NCI-H526 treated with DMSO at 0.1 percent for 48 hours (cell line): ENCODE data around the gene N4BP2.
"Not testable (repeated sequence)": the region's sequence is repeated elsewhere in the genome, so short reads cannot be mapped to it uniquely, and the experiment has no call there.

Source experiments
- DNase-seq: peaks from one replicate; lab custom pipeline; 2025; lab: John Stamatoyannopoulos, UW

N4BP2 gene

DNA sequence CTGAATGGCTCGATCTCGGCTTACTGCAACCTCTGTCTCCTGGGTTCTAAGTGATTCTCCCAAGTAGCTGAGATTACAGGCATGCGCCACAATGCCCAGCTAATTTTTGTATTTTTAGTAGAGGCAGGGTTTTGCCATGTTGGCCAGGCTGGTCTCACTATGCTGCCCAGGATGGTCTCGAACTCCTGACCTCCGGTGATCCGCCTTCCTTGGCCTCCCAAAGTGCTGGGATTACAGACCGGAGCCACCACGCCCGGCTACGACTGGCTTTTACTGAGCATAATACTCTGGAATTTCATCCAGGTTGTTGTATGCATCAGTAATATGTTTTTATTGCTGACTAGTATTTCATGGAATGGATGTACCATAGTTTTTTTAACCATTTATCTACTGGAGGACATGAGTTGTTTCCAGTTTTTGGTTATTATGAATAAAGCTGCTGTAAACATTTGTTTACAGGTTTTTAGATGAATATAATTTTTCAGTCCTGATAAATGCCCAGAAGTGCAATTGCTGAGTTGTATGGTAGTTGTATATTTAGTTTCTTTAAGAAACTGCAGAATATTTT lies 31.2 kb downstream of the N4BP2 start:
- DNase-seq, result no peak

DNA sequence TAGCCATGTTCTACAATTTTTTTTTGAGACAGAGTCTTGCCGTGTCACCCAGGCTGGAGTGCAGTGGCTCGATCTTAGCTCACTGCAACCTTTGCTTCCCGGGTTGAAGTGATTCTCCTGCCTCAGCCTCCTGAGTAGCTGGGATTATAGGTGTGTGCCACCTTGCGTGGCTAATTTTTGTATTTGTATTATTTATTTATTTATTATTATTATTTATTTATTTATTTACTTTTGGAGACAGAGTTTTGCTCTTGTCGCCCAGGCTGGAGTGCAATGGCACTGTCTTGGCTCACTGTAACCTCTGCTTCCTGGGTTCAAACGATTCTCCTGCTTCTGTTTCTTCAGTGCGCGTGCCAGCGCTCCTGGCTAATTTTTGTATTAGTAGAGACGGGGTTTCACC lies 36.8 kb downstream of the N4BP2 start:
- not testable (repeated sequence) for DNase-seq

DNA sequence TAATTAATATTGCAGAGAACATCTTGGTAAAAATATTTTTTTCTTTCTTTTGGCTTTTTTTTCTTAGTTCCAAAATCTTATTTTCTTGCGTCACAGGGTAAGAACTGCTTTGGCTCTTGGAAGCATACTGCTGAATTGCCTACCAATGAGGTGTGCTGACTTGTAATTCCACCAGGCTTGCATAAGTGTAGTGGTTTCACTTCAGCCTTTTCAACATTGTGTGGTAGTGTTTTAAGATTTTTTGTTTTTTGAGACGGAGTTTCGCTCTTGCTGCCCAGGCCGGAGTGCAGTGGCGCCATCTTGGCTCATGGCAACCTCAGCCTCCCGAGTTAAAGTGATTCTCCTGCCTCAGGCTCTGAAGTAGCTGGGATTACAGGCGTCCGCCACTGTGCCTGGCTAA lies 42.4 kb downstream of the N4BP2 start:
- no peak for DNase-seq

DNA sequence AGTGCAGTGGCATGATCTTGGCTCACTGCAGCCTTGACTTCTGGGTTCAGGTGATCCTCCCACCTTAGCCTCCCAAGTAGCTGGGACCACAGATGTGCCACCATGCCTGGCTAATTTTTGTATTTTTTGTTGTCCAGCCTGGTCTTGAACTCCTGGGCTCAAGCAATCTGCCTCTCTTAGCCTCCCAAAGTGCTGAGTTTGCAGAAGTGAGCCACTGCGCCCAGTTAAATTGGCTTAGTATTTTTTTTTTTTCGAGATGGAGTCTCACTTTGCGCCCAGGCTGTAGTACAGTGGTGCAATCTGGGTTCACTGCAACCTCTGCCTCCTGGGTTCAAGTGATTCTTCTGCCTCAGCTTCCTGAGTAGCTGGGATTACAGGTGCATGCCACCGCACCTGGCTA lies 50.5 kb downstream of the N4BP2 start:
- DNase-seq, result not testable (repeated sequence)

DNA sequence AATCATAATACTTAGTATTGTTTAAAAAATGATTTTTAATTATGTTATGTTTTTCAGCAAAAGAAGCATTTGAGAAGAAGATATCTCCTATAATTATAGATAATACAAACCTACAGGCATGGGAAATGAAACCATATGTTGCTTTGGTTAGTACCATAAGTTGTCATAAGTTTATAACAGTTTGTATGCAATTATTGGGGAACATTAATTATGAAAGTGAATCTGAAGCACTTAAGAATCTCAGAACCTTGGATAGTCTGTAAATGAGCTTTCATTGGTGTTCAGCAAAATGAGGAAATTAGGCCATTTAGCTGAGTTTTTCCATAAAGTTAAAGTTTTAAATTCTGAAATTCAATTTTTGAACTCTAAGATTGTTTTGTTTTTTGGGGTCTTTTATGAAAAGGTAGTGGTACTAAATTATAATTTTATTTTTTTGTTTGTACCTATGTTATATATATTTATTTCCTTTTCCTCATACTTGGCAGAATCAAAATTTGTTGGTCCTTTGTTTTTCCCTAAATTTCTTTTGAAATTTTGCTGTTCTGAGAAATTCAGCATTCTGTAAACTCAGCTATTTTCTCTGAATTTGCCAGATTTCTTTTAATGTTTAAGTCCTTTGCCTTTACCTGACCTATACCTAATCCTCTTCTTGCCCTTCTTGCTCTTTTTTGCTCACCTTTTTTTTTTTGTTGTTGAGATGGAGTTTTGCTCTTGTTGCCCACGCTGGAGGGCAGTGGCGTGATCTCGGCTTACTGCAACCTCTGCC lies 55.6 kb downstream of the N4BP2 start:
- DNase-seq, result no peak

DNA sequence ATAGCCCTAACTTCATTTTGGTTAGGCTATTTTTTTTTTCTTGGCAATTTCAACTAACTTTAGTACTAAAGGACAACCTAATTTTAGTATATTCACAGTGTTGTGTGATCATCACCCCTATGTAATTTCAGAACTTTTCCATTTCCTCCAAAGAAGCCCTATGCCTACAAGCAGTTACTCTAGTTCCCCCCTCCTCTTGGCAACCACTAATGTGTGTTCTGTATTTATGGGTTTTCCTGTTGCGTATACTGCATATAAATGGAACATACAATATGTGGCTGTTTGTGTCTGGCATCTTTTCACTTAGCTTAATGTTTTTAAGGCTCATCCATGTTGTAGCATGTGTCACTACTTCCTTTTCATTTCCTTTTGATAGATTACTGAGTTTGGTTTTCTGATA lies 57.6 kb downstream of the N4BP2 start:
- no peak for DNase-seq

DNA sequence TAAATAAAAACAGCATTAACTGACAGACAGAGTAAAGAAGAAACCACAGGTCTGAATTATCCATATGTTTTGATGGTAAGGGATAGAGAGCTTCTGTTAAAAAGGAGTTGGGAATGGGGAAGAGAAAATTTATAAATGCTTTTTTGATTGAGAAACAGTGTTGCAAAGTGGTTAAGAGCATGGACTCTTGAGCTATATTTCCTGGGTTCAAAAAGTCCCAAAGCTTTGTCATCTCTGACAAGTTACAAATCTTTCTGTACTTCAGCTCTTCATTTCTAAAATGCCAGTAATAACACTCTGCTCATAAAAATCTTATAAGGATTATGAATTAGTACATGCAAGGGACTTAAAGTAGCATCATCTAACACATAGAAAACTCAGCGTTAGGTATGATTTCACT lies 62.2 kb downstream of the N4BP2 start:
- DNase-seq, result no peak

DNA sequence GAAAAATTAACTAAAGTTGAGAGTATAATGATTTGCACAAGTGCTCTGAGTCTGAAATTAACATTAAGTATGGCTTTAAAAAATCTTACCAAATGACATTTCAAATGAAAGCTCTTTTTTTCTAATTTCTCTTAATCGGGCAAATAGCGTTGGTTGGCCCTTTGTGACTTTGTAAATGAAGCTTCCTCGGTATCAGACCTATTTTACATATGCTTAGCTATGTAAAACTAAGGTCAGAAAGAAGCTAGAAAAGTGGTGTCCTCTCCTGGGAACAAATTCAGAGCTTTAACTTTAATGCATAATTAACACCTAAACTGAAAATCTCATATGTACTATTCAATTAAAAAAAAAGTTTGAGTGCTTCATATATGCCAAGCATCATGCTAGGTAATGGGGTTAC lies 62.7 kb downstream of the N4BP2 start:
- no peak for DNase-seq

DNA sequence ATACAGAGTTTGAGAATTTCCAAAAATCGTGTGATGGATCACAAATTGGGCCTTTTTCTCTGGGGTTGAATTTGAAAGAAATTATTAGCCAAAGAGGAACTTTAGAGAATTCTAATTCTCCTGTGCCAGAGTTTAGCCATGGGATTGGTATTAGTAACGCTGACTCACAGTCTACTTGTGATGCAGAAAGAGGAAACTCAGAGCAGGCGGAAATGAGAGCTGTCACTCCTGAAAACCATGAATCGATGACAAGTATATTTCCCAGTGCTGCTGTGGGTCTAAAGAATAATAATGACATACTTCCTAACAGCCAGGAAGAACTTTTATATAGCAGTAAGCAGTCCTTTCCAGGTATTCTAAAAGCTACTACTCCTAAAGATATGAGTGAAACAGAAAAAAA lies 64.9 kb downstream of the N4BP2 start:
- no peak for DNase-seq

DNA sequence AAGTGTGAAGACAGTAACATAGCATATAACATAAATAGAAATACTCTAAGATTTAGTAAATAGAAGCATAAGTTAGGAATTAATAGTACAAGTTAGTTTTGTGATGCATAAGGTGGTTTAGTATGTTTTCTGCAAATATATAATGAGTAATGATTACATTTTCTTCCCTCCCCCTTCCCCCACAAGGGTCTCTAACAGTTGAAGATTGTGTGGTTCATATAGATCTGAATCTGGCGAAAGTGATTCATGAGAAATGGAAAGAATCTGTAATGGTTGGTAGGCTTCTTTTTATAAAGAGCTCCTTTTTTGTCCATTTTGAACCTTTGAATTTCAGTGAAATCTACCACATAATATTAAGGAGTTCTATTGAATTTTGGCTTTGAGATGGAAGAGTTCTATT lies 66.3 kb downstream of the N4BP2 start:
- DNase-seq, result no peak

DNA sequence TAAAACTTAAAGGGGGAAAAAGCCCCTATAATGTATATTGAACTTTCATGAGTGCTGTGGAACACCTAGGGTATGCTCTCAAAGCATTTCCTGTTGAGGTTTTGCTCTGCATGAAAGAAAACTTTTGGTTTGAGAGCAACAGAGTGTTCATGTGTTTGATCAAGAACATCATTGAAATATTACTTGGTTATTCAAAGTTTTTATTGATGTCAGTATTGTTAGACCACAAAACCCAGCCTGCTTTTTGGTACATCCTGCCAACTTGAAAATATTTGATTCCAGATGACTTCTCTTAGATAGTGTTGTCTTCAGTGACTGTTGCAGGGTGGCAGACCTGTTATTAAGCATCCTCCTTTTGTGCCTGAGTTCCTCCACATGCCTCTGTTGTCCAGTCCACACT lies 68.0 kb downstream of the N4BP2 start:
- no peak for DNase-seq

DNA sequence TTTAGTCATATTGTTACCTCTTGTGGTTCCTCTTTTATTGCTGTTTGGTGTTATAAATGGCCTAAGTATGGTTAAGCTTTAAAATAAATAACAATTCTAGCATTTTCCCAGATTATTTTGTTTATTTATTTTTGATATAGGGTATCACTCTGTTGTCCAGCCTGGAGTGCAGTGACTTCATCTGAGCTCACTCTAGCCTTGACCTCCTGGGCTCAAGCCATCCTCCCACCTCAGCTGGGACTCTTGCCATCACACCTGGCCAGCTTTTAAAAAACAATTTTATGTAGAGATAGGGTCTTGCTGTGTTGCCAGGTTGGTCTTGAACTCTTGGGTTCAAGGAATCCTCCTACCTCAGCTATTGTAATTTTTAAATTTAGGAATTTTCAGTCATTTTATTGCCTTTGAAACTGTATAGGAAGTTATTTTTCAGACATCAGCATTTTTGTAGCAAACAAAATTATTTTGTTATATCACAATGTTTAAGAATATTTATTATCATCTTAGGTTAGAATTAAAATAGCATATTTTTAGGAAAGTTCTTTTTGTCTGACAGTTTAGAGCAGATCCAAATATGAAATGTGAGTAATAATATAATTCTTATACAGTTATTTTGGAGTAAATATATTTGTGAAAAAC lies 73.9 kb downstream of the N4BP2 start:
- DNase-seq, result no peak

DNA sequence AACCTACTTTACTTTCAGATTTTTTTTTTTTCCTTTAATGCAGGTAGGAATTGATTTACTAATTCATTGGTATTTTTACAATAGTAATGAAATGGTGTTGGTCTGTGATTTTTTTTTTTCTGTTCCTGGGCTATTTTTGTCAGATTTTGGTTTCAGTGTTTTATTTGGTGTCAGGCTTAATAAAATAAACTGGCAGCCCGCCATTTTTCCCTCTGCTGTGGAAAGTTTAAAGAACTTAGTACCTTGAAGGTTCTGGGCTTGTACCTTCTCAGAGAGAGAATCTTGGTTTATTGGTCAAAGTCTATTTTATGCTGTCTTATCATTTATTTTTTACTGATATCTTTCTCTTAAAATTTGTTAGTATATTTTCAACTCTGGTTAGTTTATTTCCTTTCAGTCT lies 76.2 kb downstream of the N4BP2 start:
- DNase-seq, result no peak

DNA sequence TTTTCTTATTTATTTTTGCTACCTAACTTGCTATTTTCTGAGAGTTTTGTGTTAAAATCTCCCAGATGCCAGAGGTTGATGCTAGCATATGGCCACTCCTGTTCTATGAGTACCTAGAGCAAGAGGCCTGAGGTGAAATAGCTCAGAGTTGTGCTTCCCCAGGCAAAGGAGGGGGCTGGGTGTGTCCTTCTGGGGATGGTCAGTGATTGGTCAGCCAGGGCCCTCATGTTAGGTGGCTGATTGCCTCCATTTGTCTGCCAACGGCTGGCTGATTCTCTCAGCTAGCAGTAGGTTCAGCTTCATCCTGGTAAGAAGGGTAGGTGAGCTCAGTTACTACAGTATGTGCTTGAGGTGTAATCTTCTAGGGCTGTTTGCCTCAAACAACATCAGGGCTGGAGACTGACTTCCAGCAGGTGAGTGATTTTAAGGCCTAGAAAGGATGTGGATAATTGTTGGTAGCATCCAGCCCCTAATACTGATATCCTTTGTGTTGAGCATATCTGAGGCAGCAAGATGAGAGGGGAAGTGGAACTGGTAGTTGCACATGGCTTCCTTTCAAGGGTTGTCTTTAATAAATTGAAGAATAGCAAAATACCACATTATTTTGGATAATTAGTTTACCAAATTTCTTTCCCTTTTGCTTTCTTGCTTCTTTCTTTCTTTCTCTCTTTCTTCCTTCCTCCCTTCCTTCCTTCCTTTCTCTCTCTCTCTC lies 77.7 kb downstream of the N4BP2 start:
- DNase-seq, result no peak

DNA sequence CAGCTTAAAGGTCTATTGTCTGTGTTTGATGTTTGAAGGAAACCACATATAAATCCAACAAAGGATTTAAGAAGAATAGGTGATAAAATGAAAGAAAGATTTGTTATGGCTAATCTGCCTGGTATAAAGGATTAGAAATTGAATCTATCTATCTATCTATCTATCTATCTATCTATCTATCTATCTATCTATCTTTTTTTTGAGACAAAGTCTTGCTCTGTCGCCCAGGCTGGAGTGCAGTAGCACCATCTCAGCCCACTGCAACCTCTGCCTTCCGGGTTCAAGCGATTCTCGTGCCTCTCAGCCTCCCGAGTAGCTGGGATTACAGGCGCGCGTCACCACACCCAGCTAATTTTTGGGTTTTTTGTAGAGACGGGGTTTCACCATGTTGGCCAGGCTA lies 79.6 kb downstream of the N4BP2 start:
- DNase-seq, result not testable (repeated sequence)

DNA sequence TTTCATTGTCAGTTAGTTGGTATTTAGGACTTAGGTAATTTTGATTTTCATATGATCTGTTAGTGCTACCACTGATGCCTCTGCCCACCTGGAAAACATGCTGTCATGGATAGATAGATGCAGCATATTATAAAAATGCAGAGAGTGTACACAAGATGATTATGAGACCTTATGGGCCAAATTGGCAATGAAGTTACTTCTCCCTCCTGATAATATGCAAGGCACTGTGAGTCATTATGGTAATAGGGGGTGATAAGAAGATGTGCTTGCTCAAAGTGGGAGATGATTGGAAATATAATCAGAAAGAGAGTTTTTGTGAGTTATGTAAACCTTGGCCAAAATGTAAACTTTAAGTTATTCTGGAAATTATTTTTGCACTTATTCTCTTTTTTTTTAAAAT lies 83.5 kb downstream of the N4BP2 start:
- DNase-seq, result no peak

DNA sequence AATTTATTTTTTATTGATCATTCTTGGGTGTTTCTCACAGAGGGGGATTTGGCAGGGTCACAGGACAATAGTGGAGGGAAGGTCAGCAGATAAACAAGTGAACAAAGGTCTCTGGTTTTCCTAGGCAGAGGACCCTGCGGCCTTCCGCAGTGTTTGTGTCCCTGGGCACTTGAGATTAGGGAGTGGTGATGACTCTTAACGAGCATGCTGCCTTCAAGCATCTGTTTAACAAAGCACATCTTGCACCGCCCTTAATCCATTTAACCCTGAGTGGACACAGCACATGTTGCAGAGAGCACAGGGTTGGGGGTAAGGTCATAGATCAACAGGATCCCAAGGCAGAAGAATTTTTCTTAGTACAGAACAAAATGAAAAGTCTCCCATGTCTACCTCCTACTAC lies 83.9 kb downstream of the N4BP2 start:
- DNase-seq, result not testable (repeated sequence)

DNA sequence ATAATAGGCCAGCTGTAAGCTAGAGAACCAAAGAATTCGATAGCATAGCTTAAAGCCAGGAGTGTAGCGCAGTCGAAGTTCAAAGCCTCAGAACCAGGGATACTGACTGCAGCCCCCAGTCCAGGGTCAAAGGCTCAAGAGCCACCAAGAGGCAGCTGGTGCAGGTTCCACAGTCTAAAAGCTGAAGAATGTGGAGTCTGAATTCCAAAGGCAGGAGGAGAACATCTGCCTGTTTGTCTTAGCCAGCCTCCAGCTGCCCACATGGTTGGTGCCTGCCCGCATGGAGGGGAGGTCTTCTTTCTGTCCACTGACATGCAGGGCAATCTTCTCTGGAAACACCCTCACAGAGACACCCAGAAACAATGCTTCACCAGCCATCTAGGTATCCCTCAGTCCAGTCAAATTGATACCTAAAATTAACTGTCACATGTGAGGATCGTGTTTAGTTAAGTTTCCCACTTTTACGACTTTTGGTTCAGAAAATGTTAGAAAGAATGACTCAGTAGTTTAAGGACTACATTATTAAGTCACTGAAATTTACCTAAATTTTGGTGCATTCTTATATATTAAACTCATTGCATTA lies 87.4 kb downstream of the N4BP2 start:
- no peak for DNase-seq

DNA sequence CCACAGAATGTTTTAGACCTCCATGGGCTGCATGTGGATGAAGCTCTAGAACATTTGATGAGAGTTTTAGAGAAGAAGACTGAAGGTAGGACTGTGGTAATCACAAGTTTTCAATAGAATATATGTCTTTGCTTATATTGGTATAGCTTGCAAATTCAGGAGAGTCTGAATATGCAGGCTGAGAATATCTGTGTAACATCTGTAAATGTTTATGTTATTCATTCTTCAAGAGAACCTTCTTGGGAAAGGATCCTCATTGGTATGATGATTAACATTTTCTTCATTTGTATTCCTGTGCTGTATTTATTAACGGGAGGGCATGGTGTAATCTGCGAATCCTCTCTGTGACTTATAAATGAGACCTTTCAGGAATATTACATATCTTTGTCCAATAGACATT lies 88.1 kb downstream of the N4BP2 start:
- no peak for DNase-seq

DNA sequence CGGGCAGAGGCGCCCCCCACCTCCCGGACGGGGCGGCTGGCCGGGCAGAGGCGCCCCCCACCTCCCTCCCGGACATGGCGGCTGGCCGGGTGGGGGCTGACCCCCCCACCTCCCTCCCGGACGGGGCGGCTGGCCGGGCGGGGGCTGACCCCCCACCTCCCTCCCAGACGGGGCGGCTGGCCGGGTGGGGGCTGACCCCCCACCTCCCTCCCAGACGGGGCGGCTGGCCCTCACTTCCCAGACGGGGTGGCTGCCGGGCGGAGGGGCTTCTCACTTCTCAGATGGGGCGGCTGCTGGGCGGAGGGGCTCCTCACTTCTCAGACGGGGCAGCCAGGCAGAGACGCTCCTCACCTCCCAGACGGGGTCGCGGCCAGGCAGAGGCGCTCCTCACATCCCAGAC lies 90.8 kb downstream of the N4BP2 start:
- not testable (repeated sequence) for DNase-seq

DNA sequence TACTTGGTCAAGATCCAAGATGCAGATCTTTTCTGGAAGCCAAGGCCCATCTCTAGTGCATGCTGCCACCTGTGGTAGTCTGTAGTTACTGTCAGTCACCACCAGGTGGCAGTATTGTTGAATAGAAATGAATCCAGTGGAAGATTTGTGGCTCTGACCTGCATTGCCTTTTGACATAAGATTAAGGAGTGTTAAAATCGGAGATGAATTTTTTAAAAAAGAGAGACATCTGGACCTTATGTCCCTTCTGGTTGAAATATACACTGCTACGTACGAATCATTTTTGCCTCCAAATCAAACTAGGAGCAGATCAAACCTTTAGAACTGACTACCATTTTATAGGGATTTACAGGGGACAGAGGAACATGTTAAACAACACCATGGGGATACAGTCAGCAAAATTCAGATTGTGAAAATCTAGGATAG lies 93.3 kb downstream of the N4BP2 start:
- peak; percentile 49 for DNase-seq

DNA sequence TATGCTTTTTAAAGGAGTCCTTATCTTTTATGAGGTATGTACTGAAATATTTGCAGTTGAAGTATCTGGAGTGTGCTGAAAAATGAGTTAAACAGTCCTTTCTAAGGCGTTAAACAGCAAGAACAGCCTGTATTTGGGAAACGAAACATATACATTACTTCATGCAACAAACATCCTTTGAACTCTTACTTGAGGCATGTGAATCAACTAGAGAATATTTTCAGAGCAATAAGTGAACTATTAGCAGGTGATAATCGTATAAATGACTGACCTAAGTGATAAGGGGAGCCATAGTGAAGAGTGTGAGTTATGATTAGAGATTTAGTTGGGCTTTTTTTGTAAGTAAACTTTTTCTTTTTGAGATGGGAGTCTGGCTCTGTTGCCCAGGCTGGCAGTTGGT lies 94.3 kb downstream of the N4BP2 start:
- DNase-seq, result no peak

DNA sequence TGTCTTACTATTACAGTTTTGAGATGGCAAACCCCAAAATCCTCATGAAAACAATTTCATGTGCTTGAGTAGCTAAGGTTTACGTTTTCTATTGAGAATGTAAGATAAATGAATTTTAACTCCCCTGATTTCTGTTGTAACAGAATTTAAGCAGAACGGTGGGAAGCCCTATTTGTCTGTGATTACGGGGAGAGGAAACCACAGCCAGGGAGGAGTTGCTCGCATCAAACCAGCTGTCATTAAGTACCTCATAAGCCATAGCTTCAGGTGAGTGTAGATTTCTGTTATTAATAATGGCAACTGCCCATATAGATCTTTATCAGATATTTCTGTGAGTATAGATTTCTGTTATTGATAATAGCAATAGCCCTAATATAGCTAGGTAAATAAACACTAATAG lies 96.0 kb downstream of the N4BP2 start:
- DNase-seq, result no peak
